WTC11 (cell line): ENCODE measurements around the gene MIX23. TPM values are rescaled to one million over a fixed set of nuclear protein-coding genes. Genes with fewer than 3 reads are reported as not detected.

Source experiments
- ATAC-seq: fragments of 200-7000 bp; cut with Tn5 transposase; 2 replicates; pipeline ENCODE4 v1.10.0; 2021; ENCODE audit warnings: mild to moderate bottlenecking, moderate library complexity
- Bru-seq: library from RNA; stranded (reverse); fragments of 400-500 nt; gene quantifications from one replicate; lab custom pipeline; 2021; lab: Mats Ljungman, UMichigan
- CTCF ChIA-PET: fragments of 300-600 bp; sonication (Branson Sonifier 250); formaldehyde crosslinking; loops from one replicate; lab custom pipeline; 2021; ENCODE audit warnings: antibody characterized with exemption; lab: Charles Lee
- POLR2A ChIA-PET: fragments of 350-600 bp; sonication (Branson Sonifier 250); formaldehyde crosslinking; loops from one replicate; lab custom pipeline; 2021; ENCODE audit warnings: antibody characterized with exemption; lab: Charles Lee
- DNase-seq: peaks from one replicate; pipeline ENCODE4 v3.0.0; 2021; ENCODE audit warnings: low spot score
- H3K27ac Mint-ChIP-seq: 2 replicates; pipeline ENCODE4 v1.8.0; 2021; ENCODE audit warnings: mixed read lengths
- H3K27me3 Mint-ChIP-seq: 2 replicates; pipeline ENCODE4 v1.8.0; 2021; ENCODE audit warnings: low read depth, mild to moderate bottlenecking, moderate library complexity, mixed read lengths
- H3K36me3 Mint-ChIP-seq: 2 replicates; pipeline ENCODE4 v1.8.0; 2021; ENCODE audit warnings: mixed read lengths
- H3K4me1 Mint-ChIP-seq: 2 replicates; pipeline ENCODE4 v1.8.0; 2022; ENCODE audit warnings: mixed read lengths
- H3K4me3 Mint-ChIP-seq: 2 replicates; pipeline ENCODE4 v1.8.0; 2021; ENCODE audit warnings: mild to moderate bottlenecking, moderate library complexity, mixed read lengths
- H3K9me3 Mint-ChIP-seq: 2 replicates; pipeline ENCODE4 v1.8.0; 2021; ENCODE audit warnings: mixed read lengths
- CREB1 ChIP-seq: sonication (generic); formaldehyde crosslinking; IDR thresholded peaks from 2 replicates; pipeline ENCODE4 v1.8.0; 2023; ENCODE audit warnings: mild to moderate bottlenecking, missing genetic modification reagents
- ESRRA ChIP-seq: sonication (generic); formaldehyde crosslinking; IDR thresholded peaks from 2 replicates; pipeline ENCODE4 v1.8.1; 2022; ENCODE audit warnings: mild to moderate bottlenecking, missing genetic modification reagents, borderline replicate concordance
- FOXP1 ChIP-seq: sonication (generic); formaldehyde crosslinking; IDR thresholded peaks from 2 replicates; pipeline ENCODE4 v1.8.0; 2022; ENCODE audit warnings: missing genetic modification reagents, mild to moderate bottlenecking, moderate library complexity, borderline replicate concordance
- FOXP4 ChIP-seq: sonication (generic); formaldehyde crosslinking; IDR thresholded peaks from 2 replicates; pipeline ENCODE4 v1.8.0; 2022; ENCODE audit warnings: mild to moderate bottlenecking, missing genetic modification reagents
- HMGA2 ChIP-seq: fragments of 250-450 bp; sonication (Bioruptor Pico); IDR thresholded peaks from 2 replicates; pipeline ENCODE4 v1.4.0; 2021; ENCODE audit warnings: mild to moderate bottlenecking, moderate library complexity
- NFE2L1 ChIP-seq: sonication (generic); formaldehyde crosslinking; IDR thresholded peaks from 2 replicates; pipeline ENCODE4 v1.8.1; 2023; ENCODE audit warnings: missing genetic modification reagents
- NFYB ChIP-seq: sonication (generic); formaldehyde crosslinking; conservative IDR thresholded peaks from 2 replicates; pipeline ENCODE4 v1.8.0; 2022; ENCODE audit warnings: low read depth, missing genetic modification reagents
- NR3C1 ChIP-seq: sonication (generic); formaldehyde crosslinking; conservative IDR thresholded peaks from 2 replicates; pipeline ENCODE4 v1.8.1; 2023; ENCODE audit warnings: low read depth, mild to moderate bottlenecking, missing genetic modification reagents
- PRDM15 ChIP-seq: sonication (generic); formaldehyde crosslinking; IDR thresholded peaks from 2 replicates; pipeline ENCODE4 v1.8.0; 2022; ENCODE audit warnings: missing genetic modification reagents
- SMAD3 ChIP-seq: sonication (generic); formaldehyde crosslinking; IDR thresholded peaks from 2 replicates; pipeline ENCODE4 v1.8.0; 2022; ENCODE audit warnings: missing genetic modification reagents, mild to moderate bottlenecking, borderline replicate concordance
- TCF7 ChIP-seq: sonication (generic); formaldehyde crosslinking; IDR thresholded peaks from 2 replicates; pipeline ENCODE4 v1.8.0; 2022; ENCODE audit warnings: mild to moderate bottlenecking, low read depth, missing genetic modification reagents, moderate library complexity
- TEAD1 ChIP-seq: sonication (generic); formaldehyde crosslinking; IDR thresholded peaks from 2 replicates; pipeline ENCODE4 v1.8.0; 2022; ENCODE audit warnings: mild to moderate bottlenecking, missing genetic modification reagents
- TEAD4 ChIP-seq: sonication (generic); formaldehyde crosslinking; IDR thresholded peaks from 2 replicates; pipeline ENCODE4 v1.8.0; 2022; ENCODE audit warnings: mild to moderate bottlenecking, missing genetic modification reagents
- USF2 ChIP-seq: sonication (generic); formaldehyde crosslinking; IDR thresholded peaks from 2 replicates; pipeline ENCODE4 v1.8.1; 2023; ENCODE audit warnings: mild to moderate bottlenecking, missing genetic modification reagents, moderate library complexity
- ZBTB43 ChIP-seq: sonication (generic); formaldehyde crosslinking; IDR thresholded peaks from 2 replicates; pipeline ENCODE4 v1.8.1; 2023; ENCODE audit warnings: mild to moderate bottlenecking, missing genetic modification reagents
- ZNF416 ChIP-seq: fragments of 250-450 bp; sonication (Bioruptor Pico); IDR thresholded peaks from 2 replicates; pipeline ENCODE4 v1.9.0; 2021; ENCODE audit warnings: mild to moderate bottlenecking, inconsistent platforms
- long read RNA-seq, 3 experiments: library from RNA in 1 of 3; library from capped mRNA in 1 of 3; library from polyadenylated mRNA in 1 of 3; unstranded in 2 of 3; stranded (forward) in 1 of 3; transcript quantifications; one replicate each; pipeline ENCODE4 v2.0.0, GENCODE V29; 2021
- total RNA-seq: library from RNA; stranded (reverse); gene quantifications from 3 replicates; pipeline ENCODE4 v1.2.3, GENCODE V29; 2021
- TF ChIP-seq, protein P1 (sequence below): sonication (generic); formaldehyde crosslinking; IDR thresholded peaks from 2 replicates; pipeline ENCODE4 v1.8.1; 2022; ENCODE audit warnings: low read depth, mild to moderate bottlenecking, moderate library complexity, missing genetic modification reagents, borderline replicate concordance
- TF ChIP-seq, protein P2 (sequence below): sonication (generic); formaldehyde crosslinking; IDR thresholded peaks from 2 replicates; pipeline ENCODE4 v1.8.1; 2022; ENCODE audit warnings: missing genetic modification reagents, borderline replicate concordance
- TF ChIP-seq, protein P3 (sequence below): sonication (generic); formaldehyde crosslinking; IDR thresholded peaks from 2 replicates; pipeline ENCODE4 v1.8.1; 2022; ENCODE audit warnings: low read depth, missing genetic modification reagents, borderline replicate concordance
- TF ChIP-seq, protein P4 (sequence below): sonication (generic); formaldehyde crosslinking; IDR thresholded peaks from 2 replicates; pipeline ENCODE4 v1.8.0; 2022; ENCODE audit warnings: mild to moderate bottlenecking, missing genetic modification reagents

The MIX23 gene
- total RNA-seq (78.0 to 81.7 TPM (median 80.9 TPM) in 3 replicates), Bru-seq, nascent RNA (percentile 90 among the genes with signal in this experiment)
- long read RNA-seq, experiment 1, transcript CCDC58-201 (5 exons, 720 nt) = major isoform, 31 of 45 reads
- long read RNA-seq, experiment 1, partial matches to known transcripts = 2 of 45 reads
- long read RNA-seq, experiment 1, other reads (novel, unspliced or antisense) = 5 of 45 reads
- long read RNA-seq, experiment 2, transcript CCDC58-201 (5 exons, 720 nt) = major isoform, 27 of 52 reads
- long read RNA-seq, experiment 2, partial matches to known transcripts = 13 of 52 reads
- long read RNA-seq, experiment 2, other reads (novel, unspliced or antisense) = 11 of 52 reads
- long read RNA-seq, experiment 3, transcript CCDC58-201 (5 exons, 720 nt) = major isoform, 9 of 12 reads
- long read RNA-seq, experiment 3, partial matches to known transcripts = 0 of 12 reads
- long read RNA-seq, experiment 3, other reads (novel, unspliced or antisense) = 2 of 12 reads

DNA sequence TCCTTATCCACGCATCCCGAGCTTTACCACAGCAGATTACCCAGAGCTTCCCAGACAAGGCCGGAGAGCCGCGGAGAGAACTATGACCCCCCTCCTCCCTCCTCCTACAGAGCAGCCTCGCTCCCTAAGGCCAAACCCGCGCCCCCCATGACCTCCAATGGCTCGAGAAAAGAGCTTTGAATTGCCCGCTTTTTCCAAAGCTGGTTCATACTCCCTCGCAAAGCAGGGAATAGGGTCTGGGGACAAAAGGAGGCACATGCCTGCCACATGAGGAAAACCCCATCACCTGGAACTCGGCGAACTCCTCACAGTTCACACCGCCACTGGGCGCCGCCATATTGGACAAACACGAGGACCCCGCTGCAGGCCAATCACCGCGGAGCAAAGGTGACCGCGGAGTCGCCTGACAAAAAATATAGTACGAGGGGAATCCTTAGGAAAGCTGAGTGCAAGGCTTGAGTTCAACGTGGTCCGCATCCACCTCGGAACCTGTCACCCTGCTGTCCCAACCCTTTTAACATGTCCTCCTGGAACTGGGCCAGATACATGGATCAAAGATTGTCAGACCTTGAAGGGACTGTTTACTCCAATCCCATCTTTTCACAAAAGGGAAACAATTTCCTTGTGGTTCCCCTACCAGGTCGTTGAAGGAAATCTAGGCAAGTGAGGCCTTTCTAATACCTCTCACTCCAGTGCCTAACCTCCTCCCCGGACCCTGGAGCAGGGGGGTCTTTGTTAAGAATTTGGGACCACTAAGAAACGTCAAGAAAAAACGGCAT is at the start of gene MIX23:
MIX23 (minus strand) TSS at position 344 of the 779 bp plus-strand sequence; CDS start at position 337, 7 bp downstream.
- DNase-seq = peak; percentile 88
- no peaks in the 10 kb centered on the region for H3K27me3 Mint-ChIP-seq
- H3K4me3 Mint-ChIP-seq = peak within 1 kb of the TSS; percentile 90
- H3K4me1 Mint-ChIP-seq = peaks cover 44% of the 10 kb centered on the region
- CTCF ChIA-PET = interaction anchor here (1.1 to 2.6 kb wide), 4 partner anchors 10 to 836 kb away, joined by 3 to 40 read pairs (median 13); no protein-coding TSS in a partner anchor
- peak within 1 kb of the TSS; percentile 98 for H3K27ac Mint-ChIP-seq
- ATAC-seq = peak; percentile 56
- no peaks in the 10 kb centered on the region for H3K9me3 Mint-ChIP-seq
- H3K36me3 Mint-ChIP-seq = peaks cover 22% of the 10 kb centered on the region
- POLR2A ChIA-PET = interaction anchor here (0.6 to 2.5 kb wide), 3 partner anchors 11 to 55 kb away, joined by 4 to 18 read pairs (median 7); partner anchors contain the start of gene WDR5B
- TF ChIP-seq NFYB (peak; percentile 68; the same call in 1 of the 2 replicates), TEAD1 (CRISPR knock-in tag) (peak; percentile 66; the same call in 1 of the 2 replicates), FOXP1 (peak; percentile 48), CREB1 (no peak), NR3C1 (no peak), PRDM15 (0 out of 2 replicates have a peak, but pooled peaks have one; percentile 13), TCF7 (CRISPR knock-in tag) (0 out of 2 replicates have a peak, but pooled peaks have one; percentile 31), HMGA2 (CRISPR knock-in tag) (no peak), FOXP4 (CRISPR knock-in tag) (0 out of 2 replicates have a peak, but pooled peaks have one; percentile 17), SMAD3 (CRISPR knock-in tag) (0 out of 2 replicates have a peak, but pooled peaks have one; percentile 39), USF2 (peak; percentile 45; the same call in 1 of the 2 replicates), ZNF416 (CRISPR knock-in tag) (no peak), ESRRA (CRISPR knock-in tag) (0 out of 2 replicates have a peak, but pooled peaks have one; percentile 30), NFE2L1 (CRISPR knock-in tag) (no peak), ZBTB43 (0 out of 2 replicates have a peak, but pooled peaks have one; percentile 49), TEAD4 (CRISPR knock-in tag) (no peak)
- TF ChIP-seq, protein P1, sequence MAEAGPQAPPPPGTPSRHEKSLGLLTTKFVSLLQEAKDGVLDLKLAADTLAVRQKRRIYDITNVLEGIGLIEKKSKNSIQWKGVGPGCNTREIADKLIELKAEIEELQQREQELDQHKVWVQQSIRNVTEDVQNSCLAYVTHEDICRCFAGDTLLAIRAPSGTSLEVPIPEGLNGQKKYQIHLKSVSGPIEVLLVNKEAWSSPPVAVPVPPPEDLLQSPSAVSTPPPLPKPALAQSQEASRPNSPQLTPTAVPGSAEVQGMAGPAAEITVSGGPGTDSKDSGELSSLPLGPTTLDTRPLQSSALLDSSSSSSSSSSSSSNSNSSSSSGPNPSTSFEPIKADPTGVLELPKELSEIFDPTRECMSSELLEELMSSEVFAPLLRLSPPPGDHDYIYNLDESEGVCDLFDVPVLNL = 0 out of 2 replicates have a peak, but pooled peaks have one; percentile 49
- TF ChIP-seq, protein P2, sequence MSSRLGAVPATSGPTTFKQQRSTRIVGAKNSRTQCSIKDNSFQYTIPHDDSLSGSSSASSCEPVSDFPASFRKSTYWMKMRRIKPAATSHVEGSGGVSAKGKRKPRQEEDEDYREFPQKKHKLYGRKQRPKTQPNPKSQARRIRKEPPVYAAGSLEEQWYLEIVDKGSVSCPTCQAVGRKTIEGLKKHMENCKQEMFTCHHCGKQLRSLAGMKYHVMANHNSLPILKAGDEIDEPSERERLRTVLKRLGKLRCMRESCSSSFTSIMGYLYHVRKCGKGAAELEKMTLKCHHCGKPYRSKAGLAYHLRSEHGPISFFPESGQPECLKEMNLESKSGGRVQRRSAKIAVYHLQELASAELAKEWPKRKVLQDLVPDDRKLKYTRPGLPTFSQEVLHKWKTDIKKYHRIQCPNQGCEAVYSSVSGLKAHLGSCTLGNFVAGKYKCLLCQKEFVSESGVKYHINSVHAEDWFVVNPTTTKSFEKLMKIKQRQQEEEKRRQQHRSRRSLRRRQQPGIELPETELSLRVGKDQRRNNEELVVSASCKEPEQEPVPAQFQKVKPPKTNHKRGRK (CRISPR knock-in tag) = 0 out of 2 replicates have a peak, but pooled peaks have one; percentile 31
- TF ChIP-seq, protein P3, sequence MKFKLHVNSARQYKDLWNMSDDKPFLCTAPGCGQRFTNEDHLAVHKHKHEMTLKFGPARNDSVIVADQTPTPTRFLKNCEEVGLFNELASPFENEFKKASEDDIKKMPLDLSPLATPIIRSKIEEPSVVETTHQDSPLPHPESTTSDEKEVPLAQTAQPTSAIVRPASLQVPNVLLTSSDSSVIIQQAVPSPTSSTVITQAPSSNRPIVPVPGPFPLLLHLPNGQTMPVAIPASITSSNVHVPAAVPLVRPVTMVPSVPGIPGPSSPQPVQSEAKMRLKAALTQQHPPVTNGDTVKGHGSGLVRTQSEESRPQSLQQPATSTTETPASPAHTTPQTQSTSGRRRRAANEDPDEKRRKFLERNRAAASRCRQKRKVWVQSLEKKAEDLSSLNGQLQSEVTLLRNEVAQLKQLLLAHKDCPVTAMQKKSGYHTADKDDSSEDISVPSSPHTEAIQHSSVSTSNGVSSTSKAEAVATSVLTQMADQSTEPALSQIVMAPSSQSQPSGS (CRISPR knock-in tag) = peak; percentile 49; the same call in 1 of the 2 replicates
- TF ChIP-seq, protein P4, sequence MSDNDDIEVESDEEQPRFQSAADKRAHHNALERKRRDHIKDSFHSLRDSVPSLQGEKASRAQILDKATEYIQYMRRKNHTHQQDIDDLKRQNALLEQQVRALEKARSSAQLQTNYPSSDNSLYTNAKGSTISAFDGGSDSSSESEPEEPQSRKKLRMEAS (CRISPR knock-in tag) = peak; percentile 75; the same call in 1 of the 2 replicates
